ENCODE data around the gene C2orf49. TPM values are rescaled to one million over a fixed set of nuclear protein-coding genes. Genes with fewer than 3 reads are reported as not detected.
A peak's percentile ranks its signal among the peaks of the same experiment; 100 is the strongest.

C2orf49 gene
- total and polyA plus RNA-seq, 2 of the 8 experiments (the other 6 are each of a cell fraction or from before 2014, with no cell fraction given) = 5.6 to 19.9 TPM

- H4K91ac ChIP-seq (replicated peaks; ENCODE audit: insufficient read length, low read length) = no peak overlapping the region
- H3K36me3 ChIP-seq (ENCODE audit: control insufficient read depth in 2 of 4, insufficient read depth in 4 of 4, low read length in 3 of 4) = peaks cover 0 to 17% (median 8%) of the 10 kb centered on the region in 4 experiments; a peak in 6 of 8 replicates
- H3K4ac ChIP-seq (replicated peaks; ENCODE audit: insufficient read length, low read depth, low read length) = no peak overlapping the region
- no peaks in the 10 kb centered on the region for H3K9me3 ChIP-seq (ENCODE audit: insufficient read depth in 2 of 2, low read depth in 1 of 2, low read length in 1 of 2)
- no peaks in the 10 kb centered on the region; the same call in 1 of the 2 replicates for H3K23me2 ChIP-seq (ENCODE audit: low read depth, low read length)
- no peak overlapping the region for H3K27ac ChIP-seq (ENCODE audit: low read depth, low read length)
- no peak overlapping the region for H3K18ac ChIP-seq (ENCODE audit: extremely low read depth, low read length)
- 63% methylated on average over 5 of the region's 5 CpGs; no CpG with 5 or more reads in 1 of the 2 experiments for WGBS, 2 experiments (ENCODE audit: extremely low coverage in 1 of 2, insufficient coverage in 1 of 2, insufficient read length in 1 of 2, insufficient replicate concordance in 2 of 2, low coverage in 1 of 2, low lambda C conversion rate in 2 of 2, missing lambda C conversion rate in 1 of 2)
- no peak overlapping the region for H3K4me2 ChIP-seq (ENCODE audit: insufficient read depth in 1 of 2, low read depth in 2 of 2, low read length in 2 of 2)
- ChIA-PET CTCF (ENCODE audit: partially characterized antibody) (interaction anchor here (0.7 to 3.8 kb wide), 23 partner anchors 9 to 656 kb away, joined by 3 to 26 read pairs (median 4); no protein-coding TSS in a partner anchor), POLR2A (ENCODE audit: partially characterized antibody) (interaction anchor here (1.3 kb wide), 1 partner anchor 16 kb away, joined by 6 read pairs; no protein-coding TSS in a partner anchor)
- H3K56ac ChIP-seq (replicated peaks; ENCODE audit: insufficient read length, low read depth, low read length) = no peak overlapping the region
- peaks cover 0 to 6% of the 10 kb centered on the region in 2 experiments for H4K20me1 ChIP-seq (replicated peaks in 1 of 2; ENCODE audit: control insufficient read depth in 1 of 2, insufficient read depth in 2 of 2, low read length in 2 of 2)
- DNase-seq (ENCODE audit: low read depth in 1 of 2, low spot score in 2 of 2) = peak; percentile 44 to 74
- H3K79me1 ChIP-seq (ENCODE audit: low read depth, low read length) = no peaks in the 10 kb centered on the region; the same call in 1 of the 2 replicates
- H3K79me2 ChIP-seq (ENCODE audit: control insufficient read depth in 1 of 2, insufficient read depth in 2 of 2, low read length in 2 of 2) = peaks cover 0 to 3% of the 10 kb centered on the region in 2 experiments; a peak in 2 of 4 replicates
- no peak overlapping the region for H2BK20ac ChIP-seq (ENCODE audit: low read length)
- no peak for FAIRE-seq
- H3K23ac ChIP-seq (ENCODE audit: insufficient read length) = no peak overlapping the region
- H2AFZ ChIP-seq (ENCODE audit: low read length) = no peak overlapping the region
- H2BK12ac ChIP-seq (ENCODE audit: low read depth, low read length) = no peak overlapping the region
- H3K4me3 ChIP-seq (ENCODE audit: extremely low read depth in 1 of 4, insufficient read depth in 2 of 4, low read depth in 3 of 4, low read length in 4 of 4) = no peak overlapping the region
- H3K27me3 ChIP-seq (replicated peaks in 1 of 4; ENCODE audit: control insufficient read depth in 3 of 4, extremely low read depth in 1 of 4, insufficient read depth in 3 of 4, low read length in 3 of 4) = no peaks in the 10 kb centered on the region
- no peak overlapping the region for H2BK5ac ChIP-seq (ENCODE audit: low read depth, low read length)
- H2AK5ac ChIP-seq (ENCODE audit: low read depth, low read length) = no peak overlapping the region
- no peak overlapping the region for H3K9ac ChIP-seq (replicated peaks in 1 of 4; ENCODE audit: extremely low read depth in 1 of 4, low read depth in 3 of 4, low read length in 3 of 4)
- H3K4me1 ChIP-seq (replicated peaks in 1 of 4; ENCODE audit: control insufficient read depth in 3 of 4, insufficient read depth in 4 of 4, low read length in 3 of 4) = no peaks in the 10 kb centered on the region
- H2BK120ac ChIP-seq (replicated peaks; ENCODE audit: low read depth, low read length) = no peak overlapping the region
- no peak overlapping the region for H4K8ac ChIP-seq (ENCODE audit: extremely low read depth, insufficient read depth, low read length)
- H4K5ac ChIP-seq (ENCODE audit: insufficient read length, low read depth, low read length) = no peak overlapping the region
- H3K14ac ChIP-seq (ENCODE audit: insufficient read length) = no peak overlapping the region
- no peak overlapping the region for H2BK15ac ChIP-seq (ENCODE audit: low read length)
- TF ChIP-seq RAD21 (IDR thresholded peaks at IDR 0.05 in 1 of 2, conservative IDR thresholded peaks at IDR 0.05 in 1 of 2; ENCODE audit: low read depth in 2 of 2, low read length in 2 of 2) = peak; percentile 66 to 67
- TF ChIP-seq POLR2AphosphoS5 (IDR thresholded peaks at IDR 0.05; ENCODE audit: low read depth, low read length) = no peak
- no peak for TF ChIP-seq RNF2 (IDR thresholded peaks at IDR 0.05; ENCODE audit: borderline replicate concordance, low read depth, low read length, missing control alignments, poor library complexity, severe bottlenecking)
- TF ChIP-seq JUND (IDR thresholded peaks at IDR 0.05; ENCODE audit: low read length) = no peak
- no peak for TF ChIP-seq ATF2 (IDR thresholded peaks at IDR 0.05; ENCODE audit: low read length)
- TF ChIP-seq MAFK (IDR thresholded peaks at IDR 0.05; ENCODE audit: low read depth, low read length) = no peak
- TF ChIP-seq MAX (IDR thresholded peaks at IDR 0.05) = peak; percentile 38; the same call in 1 of the 2 replicates
- TF ChIP-seq TAF1 (IDR thresholded peaks at IDR 0.05; ENCODE audit: low read depth, low read length) = no peak
- TF ChIP-seq CHD2 (IDR thresholded peaks at IDR 0.05; ENCODE audit: low read length) = no peak
- no peak for TF ChIP-seq EGR1 (IDR thresholded peaks at IDR 0.05; ENCODE audit: borderline replicate concordance, low read depth, low read length)
Observed at GRCh38 chr2:105294844-105295481, 42.4 kb upstream of the C2orf49 start.

Data from H1 (cell line).